ENCODE results near the gene PYCR2.

GRCh38 chr1:225889743-225890142, 34.3 kb downstream of the PYCR2 start:
- TF ChIP-seq, protein P1, sequence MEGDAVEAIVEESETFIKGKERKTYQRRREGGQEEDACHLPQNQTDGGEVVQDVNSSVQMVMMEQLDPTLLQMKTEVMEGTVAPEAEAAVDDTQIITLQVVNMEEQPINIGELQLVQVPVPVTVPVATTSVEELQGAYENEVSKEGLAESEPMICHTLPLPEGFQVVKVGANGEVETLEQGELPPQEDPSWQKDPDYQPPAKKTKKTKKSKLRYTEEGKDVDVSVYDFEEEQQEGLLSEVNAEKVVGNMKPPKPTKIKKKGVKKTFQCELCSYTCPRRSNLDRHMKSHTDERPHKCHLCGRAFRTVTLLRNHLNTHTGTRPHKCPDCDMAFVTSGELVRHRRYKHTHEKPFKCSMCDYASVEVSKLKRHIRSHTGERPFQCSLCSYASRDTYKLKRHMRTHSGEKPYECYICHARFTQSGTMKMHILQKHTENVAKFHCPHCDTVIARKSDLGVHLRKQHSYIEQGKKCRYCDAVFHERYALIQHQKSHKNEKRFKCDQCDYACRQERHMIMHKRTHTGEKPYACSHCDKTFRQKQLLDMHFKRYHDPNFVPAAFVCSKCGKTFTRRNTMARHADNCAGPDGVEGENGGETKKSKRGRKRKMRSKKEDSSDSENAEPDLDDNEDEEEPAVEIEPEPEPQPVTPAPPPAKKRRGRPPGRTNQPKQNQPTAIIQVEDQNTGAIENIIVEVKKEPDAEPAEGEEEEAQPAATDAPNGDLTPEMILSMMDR (IDR thresholded peaks at IDR 0.05): no peak
- no peak for TF ChIP-seq POLR2A (IDR thresholded peaks at IDR 0.05)

Data from heart left ventricle (tissue), 13 donors.